HepG2 (cell line): ENCODE measurements around the gene HSDL2. TPM values are rescaled to one million over a fixed set of nuclear protein-coding genes. Genes with fewer than 3 reads are reported as not detected.

Experiments used
- ATAC-seq: fragments of 200-7000 bp; cut with Tn5 transposase; 3 replicates; pipeline ENCODE4 v1.9.1; 2020; ENCODE audit warnings: mild to moderate bottlenecking, moderate library complexity
- BruUV-seq: library from RNA; stranded (reverse); fragments of 400-500 nt; replicated peaks from 2 replicates; lab custom pipeline; 2021; lab: Mats Ljungman, UMichigan
- CTCF ChIA-PET: fragments of 300-600 bp; formaldehyde crosslinking; extraction: SDS; loops from one replicate; lab custom pipeline; 2021; ENCODE audit warnings: low total read pairs, inconsistent platforms, low intra/inter-chr PET ratio; lab: Yijun Ruan, JAX
- POLR2A ChIA-PET: fragments of 350-600 bp; sonication (Branson Sonifier 250); formaldehyde crosslinking; loops from one replicate; lab custom pipeline; 2020; ENCODE audit warnings: antibody characterized with exemption, inconsistent platforms; lab: Yijun Ruan, JAX
- DNase-seq: peaks from one replicate; pipeline ENCODE4 v3.0.0-alpha.2; 2015; ENCODE audit warnings: low spot score
- FAIRE-seq: peaks from 3 replicates; lab custom pipeline; 2011; peaks lifted over from hg19 to GRCh38; lab: Jason Lieb, UNC
- H2AFZ ChIP-seq: one replicate; pipeline ENCODE4 v1.6.1; 2011; ENCODE audit warnings: low read length, inconsistent platforms
- H3K27ac ChIP-seq: fragments of 300-600 bp; 3 replicates; pipeline ENCODE4 v1.8.0; 2011; ENCODE audit warnings: mixed run types, mild to moderate bottlenecking, mixed read lengths, low read length, inconsistent platforms; ENCODE audit not compliant: insufficient read depth; ENCODE audit errors: extremely low read length
- H3K27me3 ChIP-seq, 2 experiments: fragments of 200-600 bp in 1 of 2; 2 replicates in 1 of 2; 3 replicates in 1 of 2; pipeline versions ENCODE4 v1.6.0 to v1.8.0; 2011; ENCODE audit warnings: low read length in 2 of 2, mild to moderate bottlenecking in 2 of 2, moderate library complexity in 2 of 2, inconsistent platforms in 1 of 2; ENCODE audit not compliant: insufficient read depth in 2 of 2, control insufficient read depth in 1 of 2
- H3K36me3 ChIP-seq, 2 experiments: fragments of 200-600 bp in 1 of 2; replicated peaks in 1 of 2; 2 replicates in 1 of 2; 3 replicates in 1 of 2; pipeline versions ENCODE4 v1.5.1 to v1.8.0; 2011; ENCODE audit warnings: low read length in 2 of 2, inconsistent platforms in 1 of 2; ENCODE audit not compliant: insufficient read depth in 2 of 2, control insufficient read depth in 1 of 2
- H3K4me1 ChIP-seq: 2 replicates; pipeline ENCODE4 v1.5.1; 2012; ENCODE audit warnings: low read length, inconsistent platforms; ENCODE audit not compliant: insufficient read depth
- H3K4me2 ChIP-seq: 2 replicates; pipeline ENCODE4 v1.6.0; 2011; ENCODE audit warnings: low read depth, low read length, inconsistent platforms
- H3K4me3 ChIP-seq, 3 experiments: fragments of 200-600 bp in 1 of 3; sonication (generic), shearing (Covaris generic) in 1 of 3; replicated peaks in 1 of 3; 2 replicates each; pipeline ENCODE4 v1.5.1; 2011 to 2016; ENCODE audit warnings: low read length in 3 of 3, inconsistent platforms in 2 of 3, low read depth in 2 of 3, mild to moderate bottlenecking in 2 of 3, control low read depth in 1 of 3, mixed read lengths in 1 of 3; ENCODE audit not compliant: insufficient read depth in 1 of 3
- H3K79me2 ChIP-seq: one replicate; pipeline ENCODE4 v1.6.1; 2011; ENCODE audit warnings: low read length, inconsistent platforms; ENCODE audit not compliant: insufficient read depth
- H3K9ac ChIP-seq: 2 replicates; pipeline ENCODE4 v1.6.0; 2011; ENCODE audit warnings: mild to moderate bottlenecking, low read depth, low read length, inconsistent platforms; ENCODE audit not compliant: insufficient read depth
- H3K9me3 ChIP-seq: 2 replicates; pipeline ENCODE4 v1.5.1; 2012; ENCODE audit warnings: mild to moderate bottlenecking, low read length
- H4K20me1 ChIP-seq: 2 replicates; pipeline ENCODE4 v1.6.0; 2011; ENCODE audit warnings: inconsistent platforms, mild to moderate bottlenecking, low read length, moderate library complexity; ENCODE audit not compliant: insufficient read depth
- HOXA7 ChIP-seq: sonication (generic); formaldehyde crosslinking; IDR thresholded peaks from 2 replicates; pipeline ENCODE4 v1.8.1; 2022; ENCODE audit warnings: mild to moderate bottlenecking, missing genetic modification reagents, moderate library complexity
- MAFF ChIP-seq: IDR thresholded peaks from 2 replicates; pipeline ENCODE4 v1.6.1; 2011; ENCODE audit warnings: low read depth, low read length, improper control_type of control experiment
- MAFK ChIP-seq, 2 experiments: IDR thresholded peaks in 1 of 2; conservative IDR thresholded peaks in 1 of 2; 2 replicates each; pipeline ENCODE4 v1.6.1; 2011; ENCODE audit warnings: improper control_type of control experiment in 2 of 2, low read length in 2 of 2
- NFE2L2 ChIP-seq: fragments of 150-350 bp; IDR thresholded peaks from 2 replicates; pipeline ENCODE4 v1.6.1; 2014; ENCODE audit warnings: low read length
- POLR2G ChIP-seq: fragments of 200-400 bp; formaldehyde crosslinking; IDR thresholded peaks from 2 replicates; pipeline ENCODE4 v1.6.1; 2018; ENCODE audit warnings: mild to moderate bottlenecking, low read depth, low read length, moderate library complexity
- ZBTB40 ChIP-seq, 2 experiments: fragments of 450-650 bp in 1 of 2; sonication (generic) in 1 of 2; formaldehyde crosslinking in 1 of 2; IDR thresholded peaks; 2 replicates each; pipeline versions ENCODE4 v1.6.1 to v1.8.0; 2016 to 2022; ENCODE audit warnings: antibody characterized with exemption in 1 of 2, mild to moderate bottlenecking in 1 of 2, missing genetic modification reagents in 1 of 2
- ZNF18 ChIP-seq: sonication (generic); formaldehyde crosslinking; IDR thresholded peaks from 2 replicates; pipeline ENCODE4 v1.8.0; 2022; ENCODE audit warnings: mild to moderate bottlenecking, missing genetic modification reagents; ENCODE audit not compliant: insufficient replicate concordance
- ZNF451 ChIP-seq: sonication (generic); formaldehyde crosslinking; IDR thresholded peaks from 2 replicates; pipeline ENCODE4 v1.5.0; 2020; ENCODE audit warnings: mild to moderate bottlenecking, missing genetic modification reagents
- WGBS: methylation state at CpG from one replicate; pipeline ENCODE4 v1.1.6; 2017; ENCODE audit warnings: low lambda C conversion rate; 5-methylcytosine and 5-hydroxymethylcytosine counted together
- in situ Hi-C: cut with HindIII; loops from 2 replicates; pipeline ENCODE4 v1.10.0; 2017; ENCODE audit warnings: low pct_unique_long_range_greater_than_20kb; ENCODE audit not compliant: extremely low pct_ligation_motif_present
- intact Hi-C: fragments of 100-400 bp; cut with micrococcal nuclease; formaldehyde crosslinking; loops from one replicate; pipeline ENCODE4 v1.10.0; 2022; ENCODE audit not compliant: unreplicated experiment
- polyA plus RNA-seq, 8 experiments: library from polyadenylated mRNA; depleted of rRNA in 3 of 8; stranded (reverse) in 7 of 8; unstranded in 1 of 8; fragments of >200 nt; fragmentation: Illumina TruSeq in 4 of 8; extraction: Trizol in 4 of 8; gene quantifications; 2 replicates each; pipeline versions ENCODE4 v1.2.1 to v1.2.3, GENCODE V29; 2011 to 2016; ENCODE audit warnings: low read depth in 4 of 8, missing spikeins in 1 of 8, mixed read lengths in 1 of 8; ENCODE audit not compliant: insufficient read depth in 1 of 8
- total RNA-seq, 5 experiments: library from RNA; depleted of rRNA; stranded (reverse); fragments of >200 nt; fragmentation: Illumina TruSeq; extraction: Trizol; gene quantifications; 2 replicates each; pipeline ENCODE4 v1.2.3, GENCODE V29; 2016; ENCODE audit warnings: low read depth in 1 of 5

Gene HSDL2
- total and polyA plus RNA-seq, 2 of the 13 experiments (the other 11 are each of a cell fraction or from before 2014, with no cell fraction given), result 55.3 to 80.2 TPM

- TF ChIP-seq ZBTB40 (IDR thresholded peaks at IDR 0.05) (no peak), ZBTB40 (CRISPR knock-in tag; IDR thresholded peaks at IDR 0.05) (no peak), ZNF451 (CRISPR knock-in tag) (no peak)
These were observed 23.8 kb downstream of the HSDL2 start (continued) for GRCh38 chr9:112403614-112404201.

- Histone ChIP-seq H3K79me2 (peaks cover 31% of the 10 kb centered on the region), H3K9me3 (no peaks in the 10 kb centered on the region), H3K27me3 (no peaks in the 10 kb centered on the region), H3K27ac (no peak overlapping the region), H3K9ac (no peak overlapping the region), H3K4me2 (no peak overlapping the region), H3K4me1 (peaks cover 24% of the 10 kb centered on the region), H3K4me3 (no peak overlapping the region), H2AFZ (no peak overlapping the region), H3K36me3 (peaks cover 12 to 39% of the 10 kb centered on the region in 2 experiments), H4K20me1 (no peaks in the 10 kb centered on the region)
- TF ChIP-seq MAFF, result peak; percentile 76
- TF ChIP-seq ZNF18 (CRISPR knock-in tag), result no peak
- TF ChIP-seq POLR2G, result no peak
- TF ChIP-seq HOXA7 (CRISPR knock-in tag), result no peak
- peak; percentile 75 to 77 for TF ChIP-seq MAFK (conservative IDR thresholded peaks at IDR 0.05 in 1 of 2, IDR thresholded peaks at IDR 0.05 in 1 of 2; ENCODE audit: low read length in 2 of 2)
- TF ChIP-seq NFE2L2, result peak; percentile 55; the same call in 1 of the 2 replicates
- FAIRE-seq, result no peak
- WGBS, result 95% methylated on average over 3 of the region's 3 CpGs
- no peak for ATAC-seq
- no peak for DNase-seq
- no TSS peak for BruUV-seq
- intact Hi-C loops, result no loop called here
- in situ Hi-C loops, result no loop called here
- CTCF ChIA-PET, result no interaction called here
- POLR2A ChIA-PET, result no interaction called here
These were observed 24.6 kb downstream of the HSDL2 start for GRCh38 chr9:112404508-112404932.
